ENCODE results near the gene JOSD2. TPM values are rescaled to one million over a fixed set of nuclear protein-coding genes. Genes with fewer than 3 reads are reported as not detected.
A peak's percentile ranks its signal among the peaks of the same experiment; 100 is the strongest.

Gene JOSD2
- total RNA-seq, 3 donors from 2014 or later, result 33.4 to 41.2 (median 37.2) TPM

- Histone ChIP-seq H3K9me3 (no peaks in the 10 kb centered on the region), H3K4me3 (no peak overlapping the region), H3K36me3 (ENCODE audit: low read depth) (no peaks in the 10 kb centered on the region), H3K4me1 (ENCODE audit: low read depth) (no peaks in the 10 kb centered on the region)
- DNase-seq (no peak), ATAC-seq (no peak)
- TF ChIP-seq CTCF (IDR thresholded peaks at IDR 0.05), result no peak
- intact Hi-C loops (cut with DNase I, micrococcal nuclease), result loop anchor here in 1 of 2 donors (10.0 kb wide), 1 partner anchor 104 kb away; the partner anchor contains the start of gene NAPSA
Observed at GRCh38 chr19:50468818-50469217, 42.2 kb downstream of the JOSD2 start.

GRCh38 chr19:50467566-50467965 is 43.4 kb downstream of the JOSD2 start:
- H3K9me3 ChIP-seq, result no peaks in the 10 kb centered on the region
- intact Hi-C loops (cut with DNase I, micrococcal nuclease), result loop anchor here in 1 of 2 donors (10.0 kb wide), 1 partner anchor 103 kb away; the partner anchor contains the start of gene NAPSA
- no peak overlapping the region for H3K4me3 ChIP-seq
- H3K4me1 ChIP-seq (ENCODE audit: low read depth), result no peaks in the 10 kb centered on the region
- ATAC-seq, result no peak
- DNase-seq, result no peak
- H3K36me3 ChIP-seq (ENCODE audit: low read depth), result no peaks in the 10 kb centered on the region
- TF ChIP-seq CTCF (IDR thresholded peaks at IDR 0.05), result no peak

- peak in 1 of 3 donors; percentile 29 for DNase-seq
- TF ChIP-seq CTCF (IDR thresholded peaks at IDR 0.05), result no peak
- Histone ChIP-seq H3K9me3 (no peaks in the 10 kb centered on the region), H3K4me1 (ENCODE audit: low read depth) (no peaks in the 10 kb centered on the region), H3K4me3 (no peak overlapping the region), H3K36me3 (ENCODE audit: low read depth) (no peaks in the 10 kb centered on the region)
- intact Hi-C loops (cut with DNase I, micrococcal nuclease), result loop anchor here in 1 of 2 donors (10.0 kb wide), 1 partner anchor 102 kb away; the partner anchor contains the start of gene NAPSA
- ATAC-seq, result no peak
Observed at GRCh38 chr19:50466706-50467039, 44.3 kb downstream of the JOSD2 start.

- no peaks in the 10 kb centered on the region for H3K36me3 ChIP-seq (ENCODE audit: low read depth)
- no peaks in the 10 kb centered on the region for H3K4me1 ChIP-seq (ENCODE audit: low read depth)
- DNase-seq (peak; percentile 75 to 79 (median 76)), ATAC-seq (peak; percentile 90)
- no peak overlapping the region for H3K4me3 ChIP-seq
- intact Hi-C loops (cut with DNase I, micrococcal nuclease), result loop anchor here in 1 of 2 donors (10.0 kb wide), 1 partner anchor 101 kb away; the partner anchor contains the start of gene NAPSA
- H3K9me3 ChIP-seq, result no peaks in the 10 kb centered on the region
- no peak for TF ChIP-seq CTCF (IDR thresholded peaks at IDR 0.05)
Observed at GRCh38 chr19:50465986-50466705, 44.8 kb downstream of the JOSD2 start.

- Histone ChIP-seq H3K4me1 (ENCODE audit: low read depth) (no peaks in the 10 kb centered on the region), H3K9me3 (no peaks in the 10 kb centered on the region), H3K36me3 (ENCODE audit: low read depth) (no peaks in the 10 kb centered on the region), H3K4me3 (no peak overlapping the region)
- DNase-seq (no peak), ATAC-seq (no peak)
- TF ChIP-seq CTCF (IDR thresholded peaks at IDR 0.05), result no peak
- intact Hi-C loops (cut with DNase I, micrococcal nuclease), result loop anchor here (5.0 to 10.0 kb wide), 2 partner anchors 98 to 100 kb away; partner anchors contain the start of gene NAPSA (in 2 of the 2)
Observed at GRCh38 chr19:50465000-50465399, 46.0 kb downstream of the JOSD2 start.

Measured in mucosa of descending colon (tissue), 3 donors.